DND-41 (cell line): ENCODE results near the gene CBR1.

Experiments used
- ATAC-seq: fragments of 200-7000 bp; cut with Tn5 transposase; 3 replicates; pipeline ENCODE4 v1.9.1; 2021; ENCODE audit warnings: low read depth; ENCODE audit not compliant: insufficient read depth
- DNase-seq: peaks from one replicate; pipeline ENCODE4 v3.0.0-alpha.2; 2020
- H2AFZ ChIP-seq: 2 replicates; pipeline ENCODE4 v1.6.0; 2012; ENCODE audit warnings: low read depth, low read length
- H3K27ac ChIP-seq: 2 replicates; pipeline ENCODE4 v1.5.1; 2012; ENCODE audit warnings: low read length, inconsistent platforms
- H3K27me3 ChIP-seq: fragments of 200-600 bp; sonication (generic); 2 replicates; pipeline ENCODE4 v1.6.0; 2012; ENCODE audit warnings: low read length, mild to moderate bottlenecking, inconsistent platforms; ENCODE audit not compliant: insufficient read depth, poor library complexity
- H3K36me3 ChIP-seq: 2 replicates; pipeline ENCODE4 v1.5.1; 2012; ENCODE audit warnings: low read length, inconsistent platforms; ENCODE audit not compliant: insufficient read depth
- H3K4me1 ChIP-seq: 2 replicates; pipeline ENCODE4 v1.5.1; 2012; ENCODE audit warnings: mild to moderate bottlenecking, low read length; ENCODE audit not compliant: insufficient read depth
- H3K4me2 ChIP-seq: 2 replicates; pipeline ENCODE4 v1.6.0; 2012; ENCODE audit warnings: mild to moderate bottlenecking, moderate library complexity, low read length, inconsistent platforms; ENCODE audit not compliant: insufficient read depth
- H3K4me3 ChIP-seq, 2 experiments: fragments of 200-600 bp in 1 of 2; shearing (Covaris generic) in 1 of 2; 2 replicates each; pipeline ENCODE4 v1.5.1; 2012 to 2016; ENCODE audit warnings: inconsistent platforms in 2 of 2, low read length in 2 of 2, mild to moderate bottlenecking in 2 of 2, low read depth in 1 of 2, moderate library complexity in 1 of 2
- H3K79me2 ChIP-seq: 2 replicates; pipeline ENCODE4 v1.6.0; 2012; ENCODE audit warnings: low read length, inconsistent platforms; ENCODE audit not compliant: insufficient read depth
- H3K9ac ChIP-seq: 2 replicates; pipeline ENCODE4 v1.6.0; 2012; ENCODE audit warnings: low read depth, mild to moderate bottlenecking, inconsistent platforms, low read length, moderate library complexity
- H3K9me3 ChIP-seq: 2 replicates; pipeline ENCODE4 v1.5.1; 2012; ENCODE audit warnings: low read length, moderate library complexity, mild to moderate bottlenecking, inconsistent platforms; ENCODE audit not compliant: insufficient read depth, severe bottlenecking
- H4K20me1 ChIP-seq: 2 replicates; pipeline ENCODE4 v1.6.0; 2012; ENCODE audit warnings: low read length; ENCODE audit not compliant: insufficient read depth
- CTCF ChIP-seq: IDR thresholded peaks from 2 replicates; pipeline ENCODE4 v1.5.1; 2012; ENCODE audit warnings: borderline replicate concordance, low read length, moderate library complexity, mild to moderate bottlenecking; ENCODE audit not compliant: poor library complexity, severe bottlenecking; ENCODE audit errors: extremely low read depth
- EZH2 ChIP-seq: IDR thresholded peaks from 3 replicates; pipeline ENCODE4 v1.6.1; 2012; ENCODE audit warnings: borderline replicate concordance, low read depth, mild to moderate bottlenecking, moderate library complexity, low read length, inconsistent platforms; ENCODE audit not compliant: severe bottlenecking

The CBR1 gene

DNA sequence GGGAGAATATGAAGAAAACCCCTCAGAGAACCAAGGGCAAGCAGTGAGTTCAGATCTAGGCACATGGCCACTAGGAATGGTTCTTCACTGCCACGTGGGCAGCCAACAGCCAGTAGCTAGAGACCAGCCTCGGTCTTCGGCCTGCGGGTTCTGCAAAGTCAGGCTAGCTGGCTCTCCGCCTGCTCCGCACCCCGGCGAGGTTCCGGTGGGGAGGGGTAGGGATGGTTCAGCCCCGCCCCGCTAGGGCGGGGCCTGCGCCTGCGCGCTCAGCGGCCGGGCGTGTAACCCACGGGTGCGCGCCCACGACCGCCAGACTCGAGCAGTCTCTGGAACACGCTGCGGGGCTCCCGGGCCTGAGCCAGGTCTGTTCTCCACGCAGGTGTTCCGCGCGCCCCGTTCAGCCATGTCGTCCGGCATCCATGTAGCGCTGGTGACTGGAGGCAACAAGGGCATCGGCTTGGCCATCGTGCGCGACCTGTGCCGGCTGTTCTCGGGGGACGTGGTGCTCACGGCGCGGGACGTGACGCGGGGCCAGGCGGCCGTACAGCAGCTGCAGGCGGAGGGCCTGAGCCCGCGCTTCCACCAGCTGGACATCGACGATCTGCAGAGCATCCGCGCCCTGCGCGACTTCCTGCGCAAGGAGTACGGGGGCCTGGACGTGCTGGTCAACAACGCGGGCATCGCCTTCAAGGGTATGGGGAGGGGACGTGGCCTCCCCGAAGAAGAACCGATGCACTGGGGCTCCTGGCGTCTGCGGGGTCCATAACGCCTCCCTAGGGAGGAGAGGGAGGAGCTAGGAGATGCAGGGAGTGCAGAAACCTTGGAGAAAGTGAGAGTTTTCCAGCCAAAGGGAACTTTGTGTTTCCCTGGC is at the start of gene CBR1:
Gene CBR1 (plus strand): TSS at position 312 of the 871 bp plus-strand sequence. CDS start 92 bp downstream, at position 404.
- no peaks in the 10 kb centered on the region for H3K79me2 ChIP-seq
- H2AFZ ChIP-seq, result no peak within 1 kb of the TSS
- H3K27ac ChIP-seq, result no peak within 1 kb of the TSS
- TF ChIP-seq CTCF, result no peak
- no peak for TF ChIP-seq EZH2
- DNase-seq, result no peak
- no peaks in the 10 kb centered on the region for H3K36me3 ChIP-seq
- peaks cover 6% of the 10 kb centered on the region for H3K9me3 ChIP-seq
- no peak within 1 kb of the TSS for H3K4me2 ChIP-seq
- no peak within 1 kb of the TSS for H3K9ac ChIP-seq
- no peaks in the 10 kb centered on the region for H4K20me1 ChIP-seq
- H3K4me1 ChIP-seq, result peaks cover 6% of the 10 kb centered on the region; the same call in 1 of the 2 replicates
- no peaks in the 10 kb centered on the region for H3K27me3 ChIP-seq
- H3K4me3 ChIP-seq, result no peak within 1 kb of the TSS
- ATAC-seq, result no peak

GRCh38 chr21:36021251-36021837 is 48.5 kb upstream of the CBR1 start:
- Histone ChIP-seq H3K79me2 (no peaks in the 10 kb centered on the region), H3K36me3 (no peaks in the 10 kb centered on the region), H3K9me3 (no peaks in the 10 kb centered on the region), H3K4me2 (no peak overlapping the region), H3K4me1 (no peaks in the 10 kb centered on the region), H3K27ac (no peak overlapping the region), H3K27me3 (no peaks in the 10 kb centered on the region), H3K9ac (no peak overlapping the region), H2AFZ (no peak overlapping the region), H3K4me3 (no peak overlapping the region), H4K20me1 (no peaks in the 10 kb centered on the region)
- no peak for DNase-seq
- ATAC-seq, result no peak
- no peak for TF ChIP-seq EZH2
- no peak for TF ChIP-seq CTCF

DNA sequence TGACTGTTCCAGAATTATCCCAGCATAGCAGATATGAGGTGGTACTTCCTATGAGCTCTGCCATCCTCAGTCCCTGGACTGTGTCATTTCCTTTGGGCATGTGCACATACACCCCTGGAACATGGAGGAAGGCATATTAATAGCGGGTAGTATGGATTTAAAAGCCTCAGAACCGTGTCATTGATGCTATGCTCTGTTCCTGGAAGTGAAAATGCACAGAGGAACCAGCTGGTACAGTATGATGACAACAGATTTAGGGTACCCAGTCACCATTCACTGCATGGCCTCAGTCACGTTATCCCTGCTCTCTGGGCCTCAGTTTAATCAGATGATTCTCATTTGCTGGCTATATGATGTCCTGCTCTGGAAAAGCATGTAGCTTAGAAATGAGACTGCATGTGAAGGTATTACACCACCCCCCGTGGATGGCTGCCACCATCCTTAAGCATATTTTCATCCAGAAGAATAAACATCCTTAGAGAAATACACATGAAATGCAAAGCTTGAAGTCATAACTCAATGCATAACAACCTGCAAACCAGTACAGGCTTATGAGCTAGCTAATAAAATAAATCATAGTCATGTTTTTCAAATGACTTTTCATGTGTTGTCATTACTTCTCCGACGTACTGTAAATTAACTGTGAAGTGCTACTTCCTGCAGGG is 47.3 kb upstream of the CBR1 start:
- H3K36me3 ChIP-seq, result no peaks in the 10 kb centered on the region
- TF ChIP-seq CTCF, result no peak
- TF ChIP-seq EZH2, result no peak
- H3K4me2 ChIP-seq, result no peak overlapping the region
- no peak overlapping the region for H3K4me3 ChIP-seq
- H4K20me1 ChIP-seq, result no peaks in the 10 kb centered on the region
- no peak for ATAC-seq
- H2AFZ ChIP-seq, result no peak overlapping the region
- no peak for DNase-seq
- H3K9ac ChIP-seq, result no peak overlapping the region
- H3K9me3 ChIP-seq, result no peaks in the 10 kb centered on the region
- no peak overlapping the region for H3K27ac ChIP-seq
- H3K4me1 ChIP-seq, result no peaks in the 10 kb centered on the region
- H3K79me2 ChIP-seq, result no peaks in the 10 kb centered on the region
- H3K27me3 ChIP-seq, result no peaks in the 10 kb centered on the region
